Activated CD4-positive, alpha-beta T cell treated with anti-CD3 and anti-CD28 coated beads for 1 hour (primary cell): ENCODE measurements around the gene DCTN3.
"Not testable (repeated sequence)": the region's sequence is repeated elsewhere in the genome, so short reads cannot be mapped to it uniquely, and the experiment has no call there.

Experiments used
- DNase-seq: peaks from one replicate; pipeline ENCODE4 v3.0.0-alpha.2; 2020

Gene DCTN3

DNA sequence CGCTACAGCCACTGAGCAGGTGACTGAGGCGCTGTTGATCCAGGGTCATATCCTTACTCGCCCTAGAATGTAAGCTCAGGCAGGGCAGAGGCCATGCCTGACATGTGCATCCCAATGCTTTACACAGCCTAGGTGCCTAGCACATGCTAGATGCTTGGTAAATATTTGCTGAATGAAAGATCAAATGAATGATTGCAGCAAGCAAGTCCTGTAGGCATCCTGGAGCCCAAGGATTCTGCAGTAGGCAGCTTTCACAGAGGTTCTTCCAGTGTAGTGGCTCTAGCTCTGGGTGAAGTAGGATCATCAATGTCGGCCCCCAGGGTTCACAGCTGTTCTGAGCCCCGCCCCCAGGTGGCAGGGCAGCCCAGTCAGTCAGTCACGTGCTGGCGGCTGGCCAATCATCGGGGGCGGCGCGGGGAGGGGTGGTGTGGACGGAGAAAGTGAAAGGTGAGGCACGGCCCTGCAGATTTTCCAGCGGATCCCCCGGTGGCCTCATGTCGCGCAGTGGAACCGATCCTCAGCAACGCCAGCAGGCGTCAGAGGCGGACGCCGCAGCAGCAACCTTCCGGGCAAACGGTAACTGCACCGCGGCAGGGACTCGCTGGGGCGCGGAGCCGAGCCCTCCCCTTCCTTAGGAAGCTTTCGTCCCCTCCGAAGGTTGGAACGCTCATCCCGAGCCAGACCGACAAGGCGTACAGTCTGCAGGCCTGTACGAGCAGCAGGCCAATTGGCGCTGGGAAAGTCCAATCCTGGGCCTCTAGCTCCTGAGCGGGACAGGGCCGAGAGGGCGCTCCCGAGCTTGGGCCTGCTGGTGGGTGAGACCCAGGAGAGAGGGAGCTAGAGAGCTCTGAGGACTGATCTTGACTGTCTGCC, 26.2 kb upstream of the DCTN3 start, which contains the start of gene GALT:
Gene GALT, plus strand, starts transcription at position 465 of the 873 bp plus-strand sequence. Its CDS starts 30 bp downstream, at position 495.
- peak; percentile 94 for DNase-seq

DNA sequence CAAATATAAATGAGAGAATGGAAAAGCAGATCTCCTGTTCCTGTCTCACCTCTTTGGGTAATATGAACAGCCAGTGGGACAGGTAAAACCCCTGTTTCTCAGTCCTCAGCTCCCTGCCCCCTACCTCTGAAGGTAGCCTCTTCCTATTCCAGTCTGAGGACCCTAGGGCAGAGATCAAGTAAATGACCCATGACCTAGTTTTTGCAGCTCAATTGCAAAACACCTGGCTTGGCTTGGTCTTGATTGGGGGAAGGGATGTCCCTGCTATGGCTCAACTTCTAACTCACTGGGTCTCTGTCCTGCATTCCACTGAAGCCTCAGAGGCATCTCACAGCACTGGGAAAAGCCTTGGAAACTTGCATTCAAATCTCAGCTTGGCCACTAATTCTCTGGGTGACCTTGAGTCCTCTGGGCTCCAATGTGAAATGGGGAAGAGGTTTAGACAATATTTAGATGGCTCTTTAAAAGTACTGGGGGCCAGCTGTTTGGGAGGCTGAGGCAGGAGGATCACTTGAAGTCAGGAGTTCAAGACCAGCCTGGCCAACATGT, 24.5 kb upstream of the DCTN3 start:
- DNase-seq: no peak

DNA sequence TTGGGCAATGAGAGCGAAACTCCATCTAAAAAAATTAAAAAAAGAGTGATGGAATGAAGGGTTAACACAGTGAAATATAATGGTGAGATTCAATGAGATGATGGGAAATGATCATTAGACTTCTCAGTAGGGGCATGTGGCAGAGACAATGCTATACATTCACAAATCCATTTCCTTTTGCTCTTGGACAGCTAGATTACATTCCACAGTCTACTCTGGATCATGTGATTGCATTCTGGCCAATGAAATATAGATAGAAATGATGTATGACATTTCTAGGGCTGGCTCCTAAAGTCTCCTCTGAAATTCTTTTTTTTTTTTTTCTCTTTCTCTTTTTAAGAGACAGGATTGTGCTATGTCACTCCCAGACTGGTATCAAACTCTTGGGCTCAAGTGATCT, 22.4 kb upstream of the DCTN3 start:
- DNase-seq: no peak

- not testable (repeated sequence) for DNase-seq
Measured at GRCh38 chr9:34639322-34639721, 19.0 kb upstream of the DCTN3 start.

DNA sequence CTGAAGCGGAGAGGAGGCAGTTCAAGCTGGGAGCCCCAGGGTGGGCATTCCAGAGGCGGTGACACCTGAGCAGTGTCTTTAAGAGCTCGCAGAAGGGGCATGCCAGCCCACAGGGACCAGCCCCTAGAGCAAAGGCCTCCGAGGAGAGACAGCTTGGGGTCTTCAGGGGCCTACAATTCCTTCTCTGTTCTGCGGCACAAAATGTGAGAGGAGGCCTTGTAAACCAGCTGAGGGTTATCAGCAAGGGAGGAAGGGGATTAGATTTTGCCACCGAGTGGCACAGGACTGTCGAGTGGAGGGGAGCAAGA, 17.8 kb upstream of the DCTN3 start:
- no peak for DNase-seq

DNA sequence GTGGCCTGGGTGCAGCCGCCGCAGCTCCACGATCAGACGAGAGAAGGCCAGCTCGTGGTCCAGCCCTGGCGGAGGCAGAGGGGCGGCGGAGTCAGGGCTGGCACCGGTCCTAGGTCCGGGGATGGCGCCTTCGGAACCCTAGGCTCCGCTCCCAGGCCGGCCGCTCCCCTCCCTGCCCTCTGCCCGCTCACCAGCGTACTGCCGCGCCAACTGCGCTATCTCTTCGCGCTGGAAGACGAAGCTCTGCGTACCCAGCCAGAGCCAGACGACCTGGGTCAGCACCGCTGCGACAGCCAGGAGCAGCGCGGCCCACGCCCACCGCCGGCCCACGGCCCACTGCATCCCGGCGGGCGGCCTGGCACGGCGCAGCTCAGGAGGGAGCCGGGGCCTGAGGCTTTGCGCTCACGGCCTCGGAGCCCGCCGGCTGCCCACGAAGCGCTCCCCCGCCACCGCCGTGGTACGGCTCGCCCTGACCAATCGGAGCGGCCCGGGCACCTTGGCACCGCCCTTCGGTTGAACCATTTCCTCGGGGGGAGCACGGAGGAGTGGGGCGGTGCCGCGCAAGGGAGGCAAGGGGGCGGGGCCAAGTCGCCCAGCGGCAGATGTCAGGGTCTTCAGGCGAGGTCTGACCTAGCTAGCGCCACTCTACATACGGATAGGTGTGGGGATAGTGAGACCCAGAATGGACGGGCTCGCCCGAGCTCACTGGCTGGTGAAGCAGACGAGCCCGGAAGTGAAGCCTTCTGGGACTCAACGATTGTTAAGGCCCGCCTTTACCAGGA, 17.3 kb upstream of the DCTN3 start, which contains the start of gene SIGMAR1:
Gene SIGMAR1, minus strand, starts transcription at position 432 of the 782 bp plus-strand sequence. Its CDS starts 90 bp downstream, at position 342.
- peak; percentile 89 for DNase-seq

DNA sequence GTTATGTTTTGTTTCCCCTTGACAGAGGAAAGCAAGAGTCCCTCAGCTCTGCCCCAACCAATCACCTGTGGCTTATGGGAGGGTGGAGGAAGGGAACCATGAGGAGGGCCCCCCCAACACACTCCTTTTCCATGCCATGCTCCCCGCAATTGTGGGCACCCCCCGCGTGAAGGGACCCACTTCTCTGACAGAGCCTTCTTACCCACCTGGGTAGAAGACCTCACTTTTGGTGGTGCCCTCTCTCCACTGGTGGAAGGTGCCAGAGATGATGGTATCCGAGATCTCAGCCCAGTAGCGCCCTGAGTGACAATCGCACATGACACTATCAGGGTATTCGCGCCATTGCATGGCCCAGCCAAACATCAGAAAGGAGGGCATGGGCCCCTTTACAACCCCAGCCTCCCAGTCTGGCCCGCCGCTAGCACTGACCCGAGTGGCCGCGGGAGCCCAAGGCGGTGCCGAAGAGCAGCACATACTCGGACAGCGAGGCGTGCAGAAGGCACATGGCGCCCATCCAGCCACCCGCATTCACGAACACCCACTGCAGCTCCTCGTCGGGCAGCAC, 16.6 kb upstream of the DCTN3 start:
- no peak for DNase-seq

DNA sequence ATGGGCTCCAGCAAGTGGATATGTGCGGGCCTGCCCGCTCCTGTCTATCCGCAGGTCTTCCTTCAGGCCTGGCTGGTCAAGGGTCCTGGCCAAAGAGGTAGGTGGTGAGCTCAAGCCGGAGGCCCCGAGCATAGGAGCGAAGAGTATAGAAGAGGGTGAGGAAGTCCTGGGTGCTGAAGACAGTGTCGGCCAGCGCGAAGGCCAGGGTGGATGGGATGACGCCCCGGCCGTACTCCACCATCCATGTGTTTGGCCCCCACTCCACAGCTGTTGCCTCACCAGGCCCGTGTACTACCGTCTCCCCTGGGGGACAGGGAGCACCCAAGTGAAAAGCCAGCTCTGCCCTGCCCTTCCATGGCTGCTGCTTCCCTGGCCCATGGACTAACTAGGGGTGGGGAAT, 15.3 kb upstream of the DCTN3 start:
- DNase-seq: no peak

DNA sequence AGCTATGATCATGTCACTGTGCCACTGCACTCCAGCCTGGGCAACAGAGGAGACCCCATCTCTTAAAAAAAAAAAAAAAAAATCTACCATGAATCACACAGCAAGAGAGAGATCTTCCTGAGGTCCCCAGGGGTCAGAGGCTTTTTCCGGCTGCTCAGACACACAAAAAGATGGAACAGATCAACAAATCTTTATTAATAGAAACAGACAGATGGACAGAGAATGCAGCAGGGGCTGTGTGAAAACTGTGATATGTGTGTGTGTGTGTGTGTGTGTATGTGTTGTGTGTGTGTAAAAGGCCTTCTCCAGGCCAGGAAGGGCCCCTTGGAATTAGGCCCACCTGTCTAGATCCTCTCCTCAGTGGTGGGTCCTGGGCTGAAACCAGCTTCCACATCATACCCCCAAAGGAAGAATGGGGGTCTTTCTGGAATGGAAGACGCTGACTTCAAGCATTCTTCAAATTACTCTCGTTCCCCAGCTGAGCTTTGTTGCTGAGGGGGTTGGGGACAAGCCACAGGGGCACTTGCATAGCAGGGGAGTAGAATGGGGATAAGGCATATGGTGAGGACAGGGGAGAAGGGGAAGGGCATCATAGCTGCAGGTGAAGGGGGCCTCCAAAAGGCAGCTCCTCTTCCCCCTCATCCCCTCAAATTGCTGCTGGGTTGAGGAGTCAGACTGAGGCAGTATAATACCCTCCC, 14.4 kb upstream of the DCTN3 start:
- no peak for DNase-seq

- peak; percentile 61 for DNase-seq
Measured at GRCh38 chr9:34633851-34634550, 13.7 kb upstream of the DCTN3 start.

DNA sequence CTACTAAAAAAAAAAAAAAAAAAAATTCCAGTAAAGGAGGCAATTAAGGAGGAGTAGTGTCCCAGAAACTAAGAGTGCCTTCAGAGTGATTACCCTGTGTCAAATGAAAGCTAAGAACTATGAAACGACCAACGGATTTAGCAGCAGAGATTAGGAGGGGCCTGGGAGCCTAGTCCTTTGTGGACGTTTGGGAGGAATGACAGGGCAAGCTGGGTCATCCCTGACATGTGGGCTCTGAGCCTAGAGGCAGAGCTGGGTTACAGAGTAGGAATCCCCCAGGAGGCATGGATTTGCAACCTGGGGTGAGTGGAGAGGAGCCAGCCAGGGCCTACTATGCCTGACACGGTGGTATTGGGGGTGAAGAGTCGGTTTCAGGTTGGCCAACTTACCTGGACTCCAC, 12.9 kb upstream of the DCTN3 start:
- DNase-seq: no peak

DNA sequence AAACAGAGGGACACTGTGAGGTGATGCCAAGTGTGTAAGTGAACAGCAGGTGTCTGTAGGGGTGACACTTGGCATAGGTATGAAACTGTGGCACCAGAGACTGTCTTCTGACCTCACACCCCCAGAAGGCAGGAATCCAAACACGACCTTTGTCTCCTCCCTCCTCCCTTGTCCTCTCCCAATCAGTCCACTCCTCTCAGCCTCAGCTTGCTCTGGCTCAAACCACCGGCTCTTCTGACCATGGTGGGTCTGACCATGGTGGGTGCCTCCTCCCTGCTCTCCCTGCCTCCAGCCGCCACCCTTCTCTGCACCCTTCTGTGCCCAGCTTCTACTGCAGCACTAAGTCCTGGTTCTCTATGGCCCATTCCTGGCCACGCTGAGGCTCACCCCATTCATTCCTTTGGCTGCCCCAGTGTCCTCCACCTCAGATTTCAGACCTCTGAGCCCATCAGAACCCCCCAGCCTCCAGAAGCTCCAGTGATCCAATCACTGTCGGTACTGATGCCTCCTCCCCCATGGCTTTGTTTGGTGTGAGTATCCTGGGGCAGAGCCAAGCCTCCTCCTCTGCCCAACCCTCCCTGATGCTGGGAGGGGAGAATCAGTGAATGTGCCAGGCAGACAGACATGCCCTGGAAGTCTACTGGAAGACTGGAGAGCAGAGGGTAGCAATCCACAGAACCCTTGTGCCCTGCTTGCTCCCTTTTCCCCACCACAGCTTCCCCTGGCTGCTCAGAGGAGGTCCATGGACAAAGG, 10.3 kb upstream of the DCTN3 start:
- no peak for DNase-seq

DNA sequence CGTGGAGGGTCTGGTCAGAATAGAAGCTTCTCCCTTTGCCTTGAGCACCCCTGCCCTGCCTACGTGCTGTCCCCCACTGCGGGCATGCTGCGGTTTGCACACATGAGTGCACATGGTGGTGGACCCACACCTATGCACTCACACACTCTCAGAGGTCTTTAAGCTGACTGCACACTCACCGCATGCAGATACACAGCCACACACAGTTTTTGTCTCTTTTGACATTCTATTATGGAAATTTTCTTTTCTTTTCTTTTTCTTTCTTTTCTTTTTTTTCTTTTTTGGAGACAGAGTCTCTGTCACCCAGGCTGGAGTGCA, 9.2 kb upstream of the DCTN3 start:
- no peak for DNase-seq

DNA sequence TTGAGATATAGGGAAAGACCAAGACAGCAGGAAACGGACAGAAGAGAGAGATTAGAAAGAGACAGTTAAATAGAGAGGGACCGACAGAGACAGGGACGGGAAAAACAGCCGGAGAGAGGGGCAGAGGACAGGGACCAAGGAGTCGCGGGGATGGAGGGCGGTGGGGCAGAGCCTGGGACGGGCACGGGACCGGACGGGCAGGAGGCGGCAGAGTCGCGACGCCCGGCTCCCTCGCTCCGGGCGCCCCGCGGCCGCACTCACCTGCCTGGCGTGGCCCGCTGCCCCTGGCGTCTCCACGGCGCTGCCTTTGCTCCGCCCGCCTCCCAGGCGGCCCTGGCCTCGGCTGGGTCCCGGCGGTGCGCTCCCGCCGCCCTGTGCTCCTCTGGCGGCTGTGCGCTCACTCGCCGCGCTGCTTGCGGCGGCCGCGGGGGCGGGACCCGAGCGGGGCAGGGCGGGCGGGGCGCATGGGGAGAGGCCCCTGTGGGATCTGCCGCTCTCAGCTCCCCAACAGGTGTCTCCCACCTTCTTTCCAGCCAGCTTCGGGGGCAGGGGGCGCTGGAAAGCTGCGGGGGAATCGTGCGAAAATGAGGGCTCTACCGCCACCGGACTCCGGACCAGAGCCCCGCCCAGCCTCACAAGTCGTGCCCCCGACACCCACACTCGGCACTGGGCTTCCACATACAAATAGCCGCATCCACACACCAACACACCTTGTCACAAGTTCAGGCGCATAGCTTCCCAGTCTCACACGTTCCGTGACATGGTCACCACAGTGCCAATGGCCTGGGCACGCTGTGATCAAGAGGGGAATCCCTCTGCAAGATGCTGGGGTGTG, 8.6 kb upstream of the DCTN3 start, which contains the start of gene ARID3C:
Gene ARID3C, minus strand, starts transcription at position 411 of the 835 bp plus-strand sequence. CDS start 1,052 bp downstream, outside the sequence.
- no peak for DNase-seq

DNA sequence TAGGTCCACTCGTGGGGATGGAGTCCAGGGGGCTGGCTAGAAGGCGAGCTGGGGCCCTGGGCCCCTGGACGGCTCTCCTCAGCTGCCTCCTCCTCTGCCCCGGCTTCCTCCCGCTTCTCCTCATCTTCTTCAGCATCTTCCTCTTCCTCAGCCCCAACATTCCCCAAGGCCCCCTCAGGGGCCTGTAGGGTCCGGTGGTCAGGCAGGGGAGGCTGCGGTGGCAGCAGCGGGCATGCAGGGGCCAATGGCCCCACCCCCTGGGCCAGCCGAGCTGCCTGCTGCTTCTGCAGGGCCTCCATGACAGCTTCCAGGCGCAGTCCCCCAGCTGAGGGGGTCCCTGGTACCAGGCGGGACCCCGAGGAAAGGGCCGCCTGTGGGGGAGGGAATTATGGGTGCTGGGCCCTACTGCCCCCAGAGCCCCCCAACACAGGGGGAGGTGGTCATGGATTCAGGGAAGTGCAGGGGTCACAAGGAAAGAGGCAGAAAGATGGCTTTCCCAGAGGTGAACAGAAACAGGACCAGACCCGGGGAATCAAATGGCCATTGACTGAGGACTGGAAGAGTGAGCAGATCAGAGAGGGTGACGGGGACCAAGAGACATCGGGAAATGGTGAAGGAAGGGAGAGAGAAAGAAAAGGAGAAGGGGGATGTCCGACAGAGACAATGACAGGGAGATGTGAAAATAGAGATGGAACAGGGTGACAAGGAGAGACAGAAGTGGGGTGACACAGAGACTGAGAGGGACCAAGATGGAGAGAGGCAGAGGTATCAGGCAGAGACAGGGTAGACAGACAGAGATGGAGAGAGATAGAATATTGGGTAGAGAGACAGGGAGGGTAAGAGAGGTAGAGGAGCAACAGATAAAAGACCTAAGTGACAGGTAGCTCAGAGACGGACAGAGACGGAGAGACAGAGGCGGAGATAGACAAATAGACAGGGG, 7.7 kb upstream of the DCTN3 start:
- DNase-seq: no peak

DNA sequence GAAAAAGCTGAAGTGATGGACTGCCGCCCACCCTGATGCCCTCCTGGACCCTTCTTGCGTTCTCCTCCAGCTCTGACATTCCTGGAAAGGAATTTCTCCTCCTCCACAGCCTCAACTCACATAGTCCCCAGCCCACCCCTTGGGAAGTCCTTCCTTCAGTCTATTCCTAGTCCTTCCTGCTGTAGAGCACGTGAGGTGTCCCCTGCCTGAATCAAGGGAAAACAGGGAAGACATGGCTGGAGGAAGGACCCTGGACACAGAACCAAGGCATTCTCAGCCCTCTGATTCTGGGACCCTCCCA, 4.8 kb upstream of the DCTN3 start:
- DNase-seq: no peak

GRCh38 chr9:34624475-34625185, 4.3 kb upstream of the DCTN3 start:
- no peak for DNase-seq

- no peak for DNase-seq
Measured at GRCh38 chr9:34623374-34624235, 3.3 kb upstream of the DCTN3 start.
